Activated naive CD8-positive, alpha-beta T cell (primary cell): ENCODE results near the gene NCBP2L.

Source experiments
- H3K27ac Mint-ChIP-seq: one replicate; pipeline ENCODE4 v1.8.0; 2021; ENCODE audit warnings: mixed read lengths
- H3K27me3 Mint-ChIP-seq: one replicate; pipeline ENCODE4 v1.8.0; 2021; ENCODE audit warnings: mixed read lengths
- H3K36me3 Mint-ChIP-seq: one replicate; pipeline ENCODE4 v1.8.0; 2021; ENCODE audit warnings: mixed read lengths
- H3K4me1 Mint-ChIP-seq: one replicate; pipeline ENCODE4 v1.8.0; 2021; ENCODE audit warnings: low read depth, mixed read lengths
- H3K4me3 Mint-ChIP-seq: one replicate; pipeline ENCODE4 v1.8.0; 2021; ENCODE audit warnings: mild to moderate bottlenecking, mixed read lengths
- H3K9me3 Mint-ChIP-seq: one replicate; pipeline ENCODE4 v1.8.0; 2021; ENCODE audit warnings: low read depth, mixed read lengths

NCBP2L gene

GRCh38 chrX:107818900-107819521 lies 41.5 kb downstream of the NCBP2L start:
- Mint-ChIP-seq H3K4me3 (no peak overlapping the region), H3K27ac (no peak overlapping the region), H3K9me3 (no peaks in the 10 kb centered on the region), H3K27me3 (no peaks in the 10 kb centered on the region), H3K36me3 (no peaks in the 10 kb centered on the region), H3K4me1 (peaks cover 6% of the 10 kb centered on the region)

- Mint-ChIP-seq H3K9me3 (no peaks in the 10 kb centered on the region), H3K4me3 (no peak overlapping the region), H3K27ac (no peak overlapping the region), H3K4me1 (peaks cover 30% of the 10 kb centered on the region), H3K27me3 (no peaks in the 10 kb centered on the region), H3K36me3 (no peaks in the 10 kb centered on the region)
Measured at GRCh38 chrX:107823042-107823441, 45.5 kb downstream of the NCBP2L start.

- Mint-ChIP-seq H3K4me1 (peaks cover 30% of the 10 kb centered on the region), H3K4me3 (no peak overlapping the region), H3K27ac (no peak overlapping the region), H3K36me3 (no peaks in the 10 kb centered on the region), H3K9me3 (no peaks in the 10 kb centered on the region), H3K27me3 (no peaks in the 10 kb centered on the region)
Measured at GRCh38 chrX:107823456-107823855, 45.9 kb downstream of the NCBP2L start.

GRCh38 chrX:107825698-107826237 lies 48.2 kb downstream of the NCBP2L start, which contains the start of gene MID2:
Gene MID2 (plus strand): TSS chrX:107825866. CDS start chrX:107826427, 561 bp downstream.
- H3K4me1 Mint-ChIP-seq: peaks cover 42% of the 10 kb centered on the region
- H3K27ac Mint-ChIP-seq: peak within 1 kb of the TSS; percentile 68

GRCh38 chrX:107826238-107827029 lies 48.9 kb downstream of the NCBP2L start:
- Mint-ChIP-seq H3K27ac (peak overlapping the region; percentile 86), H3K4me3 (peak overlapping the region; percentile 81), H3K36me3 (no peaks in the 10 kb centered on the region), H3K9me3 (no peaks in the 10 kb centered on the region), H3K27me3 (no peaks in the 10 kb centered on the region), H3K4me1 (peaks cover 46% of the 10 kb centered on the region)

More at GRCh38 chrX:107825698-107826237, 48.2 kb downstream of the NCBP2L start, which contains the start of gene MID2:
- Mint-ChIP-seq H3K27me3 (no peaks in the 10 kb centered on the region), H3K4me3 (peak within 1 kb of the TSS; percentile 87), H3K9me3 (no peaks in the 10 kb centered on the region), H3K36me3 (no peaks in the 10 kb centered on the region)

GRCh38 chrX:107827030-107827831 lies 49.7 kb downstream of the NCBP2L start:
- Mint-ChIP-seq H3K27me3 (no peaks in the 10 kb centered on the region), H3K4me3 (peak overlapping the region; percentile 81), H3K9me3 (no peaks in the 10 kb centered on the region), H3K4me1 (peaks cover 46% of the 10 kb centered on the region), H3K36me3 (no peaks in the 10 kb centered on the region), H3K27ac (peak overlapping the region; percentile 86)

GRCh38 chrX:107827852-107828251 lies 50.3 kb downstream of the NCBP2L start:
- H3K27me3 Mint-ChIP-seq: no peaks in the 10 kb centered on the region
- H3K4me3 Mint-ChIP-seq: peak overlapping the region; percentile 81
- H3K9me3 Mint-ChIP-seq: no peaks in the 10 kb centered on the region
- H3K36me3 Mint-ChIP-seq: no peaks in the 10 kb centered on the region
- peak overlapping the region; percentile 79 for H3K27ac Mint-ChIP-seq
- H3K4me1 Mint-ChIP-seq: peaks cover 46% of the 10 kb centered on the region

GRCh38 chrX:107829878-107830277 lies 52.3 kb downstream of the NCBP2L start:
- Mint-ChIP-seq H3K27ac (no peak overlapping the region), H3K27me3 (no peaks in the 10 kb centered on the region), H3K4me1 (peaks cover 38% of the 10 kb centered on the region), H3K36me3 (no peaks in the 10 kb centered on the region), H3K9me3 (no peaks in the 10 kb centered on the region), H3K4me3 (no peak overlapping the region)

- Mint-ChIP-seq H3K36me3 (no peaks in the 10 kb centered on the region), H3K4me1 (peaks cover 31% of the 10 kb centered on the region), H3K27me3 (no peaks in the 10 kb centered on the region), H3K4me3 (no peak overlapping the region), H3K9me3 (no peaks in the 10 kb centered on the region), H3K27ac (no peak overlapping the region)
Measured at GRCh38 chrX:107831071-107831730, 53.7 kb downstream of the NCBP2L start.

- peaks cover 20% of the 10 kb centered on the region for H3K4me1 Mint-ChIP-seq
- H3K4me3 Mint-ChIP-seq: no peak overlapping the region
- H3K27me3 Mint-ChIP-seq: no peaks in the 10 kb centered on the region
- H3K36me3 Mint-ChIP-seq: no peaks in the 10 kb centered on the region
- no peak overlapping the region for H3K27ac Mint-ChIP-seq
- no peaks in the 10 kb centered on the region for H3K9me3 Mint-ChIP-seq
Measured at GRCh38 chrX:107834275-107835201, 57.0 kb downstream of the NCBP2L start.

- Mint-ChIP-seq H3K4me3 (no peak overlapping the region), H3K36me3 (peaks cover 9% of the 10 kb centered on the region), H3K4me1 (peaks cover 20% of the 10 kb centered on the region), H3K9me3 (no peaks in the 10 kb centered on the region), H3K27me3 (no peaks in the 10 kb centered on the region), H3K27ac (no peak overlapping the region)
Measured at GRCh38 chrX:107836958-107837357, 59.4 kb downstream of the NCBP2L start.

- H3K27ac Mint-ChIP-seq: no peak overlapping the region
- peaks cover 9% of the 10 kb centered on the region for H3K36me3 Mint-ChIP-seq
- H3K4me1 Mint-ChIP-seq: peaks cover 23% of the 10 kb centered on the region
Measured at GRCh38 chrX:107840971-107841370, 63.4 kb downstream of the NCBP2L start.

GRCh38 chrX:107842715-107843400 lies 65.3 kb downstream of the NCBP2L start:
- Mint-ChIP-seq H3K4me3 (no peak overlapping the region), H3K4me1 (peaks cover 18% of the 10 kb centered on the region), H3K9me3 (no peaks in the 10 kb centered on the region), H3K36me3 (peaks cover 9% of the 10 kb centered on the region), H3K27ac (no peak overlapping the region), H3K27me3 (no peaks in the 10 kb centered on the region)

More at GRCh38 chrX:107840971-107841370, 63.4 kb downstream of the NCBP2L start:
- Mint-ChIP-seq H3K4me3 (no peak overlapping the region), H3K9me3 (no peaks in the 10 kb centered on the region), H3K27me3 (no peaks in the 10 kb centered on the region)
